BLaER1 (cell line): Measurements from ENCODE around the gene PIGS.
A peak's percentile ranks its signal among the peaks of the same experiment; 100 is the strongest.

Source experiments
- H3K27ac ChIP-seq: shearing (Covaris generic); formaldehyde crosslinking; 2 replicates; pipeline ENCODE4 v1.8.1; 2022
- H3K27me3 ChIP-seq: shearing (Covaris generic); formaldehyde crosslinking; 2 replicates; pipeline ENCODE4 v1.8.1; 2022
- H3K36me3 ChIP-seq: shearing (Covaris generic); formaldehyde crosslinking; 2 replicates; pipeline ENCODE4 v1.8.1; 2022
- H3K4me1 ChIP-seq: shearing (Covaris generic); formaldehyde crosslinking; 2 replicates; pipeline ENCODE4 v1.8.1; 2022
- H3K4me2 ChIP-seq: shearing (Covaris generic); formaldehyde crosslinking; 2 replicates; pipeline ENCODE4 v1.8.1; 2022
- H3K4me3 ChIP-seq: shearing (Covaris generic); formaldehyde crosslinking; 2 replicates; pipeline ENCODE4 v1.8.1; 2022
- H3K9ac ChIP-seq: shearing (Covaris generic); formaldehyde crosslinking; 2 replicates; pipeline ENCODE4 v1.8.1; 2022
- H3K9me3 ChIP-seq: shearing (Covaris generic); formaldehyde crosslinking; 2 replicates; pipeline ENCODE4 v1.8.1; 2022
- H4K20me1 ChIP-seq: shearing (Covaris generic); formaldehyde crosslinking; 2 replicates; pipeline ENCODE4 v1.8.1; 2022
- Cebpa-rat ChIP-seq: shearing (Covaris generic); IDR thresholded peaks from 2 replicates; pipeline ENCODE4 v1.8.1; 2022

PIGS gene

DNA sequence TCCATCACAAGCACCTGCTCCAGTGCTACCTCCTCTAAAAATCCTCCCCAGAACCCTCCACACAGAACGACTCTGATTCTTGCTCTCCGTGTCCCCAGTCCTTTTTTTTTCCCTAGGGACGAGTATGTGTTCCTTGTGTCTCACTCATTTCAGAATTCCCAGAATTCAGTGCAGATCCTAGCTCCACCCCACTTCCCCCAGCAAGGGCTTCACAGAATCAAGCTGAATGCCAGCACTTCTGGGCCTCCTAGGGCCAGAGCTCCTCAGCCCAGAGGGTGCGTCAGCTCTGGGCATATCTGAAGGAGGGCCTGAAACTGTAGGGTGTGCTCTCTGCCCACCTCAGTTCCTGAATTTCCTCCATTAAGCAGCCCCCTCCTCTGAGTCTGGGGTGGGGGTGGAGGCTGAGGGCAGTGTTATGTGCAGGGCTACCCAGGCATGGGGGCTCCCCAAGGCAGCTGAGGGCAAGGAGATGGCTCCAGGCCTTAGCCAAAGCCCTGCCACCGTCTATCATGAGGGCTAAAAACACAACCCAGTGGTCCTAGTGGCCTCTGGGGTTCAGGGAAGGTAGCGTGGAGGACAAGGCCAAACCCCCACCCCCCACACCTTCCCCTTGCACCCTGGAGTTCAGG, 25.4 kb downstream of the PIGS start:
- TF ChIP-seq Cebpa-rat: no peak
- peaks cover 9% of the 10 kb centered on the region for H3K36me3 ChIP-seq
- H3K4me1 ChIP-seq: peaks cover 59% of the 10 kb centered on the region

DNA sequence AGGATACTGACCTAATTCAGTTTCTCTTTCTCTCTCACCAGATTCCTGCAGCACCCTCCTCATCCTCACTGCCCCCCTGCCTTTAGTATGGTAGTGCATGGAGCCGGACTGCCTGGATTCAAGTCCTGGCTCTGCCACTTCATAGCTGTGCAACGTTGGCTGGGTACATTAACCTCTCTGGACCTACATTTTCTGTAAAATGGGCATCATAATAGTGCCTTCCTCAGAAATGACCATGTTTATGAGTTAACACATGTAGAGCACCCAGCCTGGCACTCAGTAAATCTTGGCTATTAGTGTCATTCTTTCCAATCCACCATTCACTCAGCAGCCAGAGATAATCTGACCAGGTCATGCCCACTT, 26.2 kb downstream of the PIGS start:
- H3K27ac ChIP-seq: no peak overlapping the region

More for the DNA sequence above, 25.4 kb downstream of the PIGS start:
- Histone ChIP-seq H3K27ac (no peak overlapping the region), H3K9ac (no peak overlapping the region), H4K20me1 (peaks cover 15% of the 10 kb centered on the region), H3K27me3 (no peaks in the 10 kb centered on the region), H3K4me2 (no peak overlapping the region), H3K9me3 (no peaks in the 10 kb centered on the region), H3K4me3 (no peak overlapping the region)

GRCh38 chr17:28544402-28545140, 26.8 kb downstream of the PIGS start:
- Histone ChIP-seq H3K9ac (no peak overlapping the region), H3K36me3 (peaks cover 9% of the 10 kb centered on the region), H3K4me1 (peaks cover 50% of the 10 kb centered on the region), H3K4me2 (peak overlapping the region; percentile 63), H3K27me3 (no peaks in the 10 kb centered on the region), H3K9me3 (no peaks in the 10 kb centered on the region), H3K4me3 (no peak overlapping the region), H4K20me1 (peaks cover 2% of the 10 kb centered on the region; the same call in 1 of the 2 replicates), H3K27ac (no peak overlapping the region)
- TF ChIP-seq Cebpa-rat: no peak

More for the DNA sequence above, 26.2 kb downstream of the PIGS start:
- Histone ChIP-seq H3K36me3 (peaks cover 9% of the 10 kb centered on the region), H3K4me1 (peaks cover 56% of the 10 kb centered on the region), H3K4me3 (no peak overlapping the region), H3K9me3 (no peaks in the 10 kb centered on the region), H3K4me2 (no peak overlapping the region), H4K20me1 (peaks cover 7% of the 10 kb centered on the region; the same call in 1 of the 2 replicates), H3K9ac (no peak overlapping the region), H3K27me3 (no peaks in the 10 kb centered on the region)
- TF ChIP-seq Cebpa-rat: no peak

- no peak for TF ChIP-seq Cebpa-rat
Measured at GRCh38 chr17:28541439-28541838, 29.9 kb downstream of the PIGS start.

DNA sequence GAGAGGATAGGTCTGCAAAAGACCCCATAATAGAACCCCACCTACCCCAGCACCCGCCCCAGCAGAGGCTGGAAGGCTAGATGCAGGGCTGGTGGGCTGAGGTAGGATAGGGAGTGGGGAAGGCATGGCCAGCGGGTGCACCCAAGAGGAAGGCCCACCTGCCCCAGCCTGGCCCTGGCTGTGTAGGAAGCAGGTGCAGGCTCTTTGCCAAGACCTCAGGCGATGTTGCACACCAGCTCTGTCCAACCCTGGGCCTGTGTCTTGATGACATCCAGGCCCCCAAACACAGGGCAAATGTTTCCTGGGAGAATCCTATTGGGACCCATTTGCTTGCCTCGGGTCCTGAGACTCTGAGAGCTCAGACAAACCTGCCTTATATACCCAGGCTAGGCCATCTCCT, 31.1 kb downstream of the PIGS start:
- Histone ChIP-seq H4K20me1 (no peaks in the 10 kb centered on the region), H3K27ac (no peak overlapping the region), H3K4me2 (no peak overlapping the region), H3K9me3 (no peaks in the 10 kb centered on the region), H3K4me3 (no peak overlapping the region), H3K36me3 (no peaks in the 10 kb centered on the region), H3K27me3 (no peaks in the 10 kb centered on the region), H3K4me1 (peaks cover 26% of the 10 kb centered on the region), H3K9ac (no peak overlapping the region)
- TF ChIP-seq Cebpa-rat: no peak

More at GRCh38 chr17:28541439-28541838, 29.9 kb downstream of the PIGS start:
- Histone ChIP-seq H3K9me3 (no peaks in the 10 kb centered on the region), H3K9ac (no peak overlapping the region), H3K4me3 (no peak overlapping the region), H3K36me3 (no peaks in the 10 kb centered on the region; the same call in 1 of the 2 replicates), H3K27ac (no peak overlapping the region), H3K4me1 (peaks cover 26% of the 10 kb centered on the region), H3K4me2 (no peak overlapping the region), H4K20me1 (no peaks in the 10 kb centered on the region), H3K27me3 (no peaks in the 10 kb centered on the region)

GRCh38 chr17:28538296-28538895, 32.9 kb downstream of the PIGS start:
- no peaks in the 10 kb centered on the region for H3K27me3 ChIP-seq
- H4K20me1 ChIP-seq: no peaks in the 10 kb centered on the region
- no peak for TF ChIP-seq Cebpa-rat
- no peaks in the 10 kb centered on the region for H3K9me3 ChIP-seq
- H3K4me1 ChIP-seq: peaks cover 15% of the 10 kb centered on the region
- H3K9ac ChIP-seq: no peak overlapping the region
- no peak overlapping the region for H3K4me2 ChIP-seq
- H3K4me3 ChIP-seq: no peak overlapping the region
- H3K36me3 ChIP-seq: no peaks in the 10 kb centered on the region
- no peak overlapping the region for H3K27ac ChIP-seq

- Histone ChIP-seq H4K20me1 (no peaks in the 10 kb centered on the region), H3K4me2 (no peak overlapping the region), H3K9me3 (no peaks in the 10 kb centered on the region), H3K27ac (no peak overlapping the region), H3K36me3 (no peaks in the 10 kb centered on the region), H3K4me1 (peaks cover 16% of the 10 kb centered on the region), H3K4me3 (no peak overlapping the region), H3K27me3 (no peaks in the 10 kb centered on the region), H3K9ac (no peak overlapping the region)
- no peak for TF ChIP-seq Cebpa-rat
Measured at GRCh38 chr17:28537219-28537610, 34.1 kb downstream of the PIGS start.

- Histone ChIP-seq H3K9me3 (no peaks in the 10 kb centered on the region), H4K20me1 (no peaks in the 10 kb centered on the region), H3K36me3 (no peaks in the 10 kb centered on the region), H3K4me1 (peaks cover 16% of the 10 kb centered on the region), H3K27me3 (no peaks in the 10 kb centered on the region), H3K4me2 (no peak overlapping the region), H3K9ac (no peak overlapping the region), H3K27ac (no peak overlapping the region), H3K4me3 (no peak overlapping the region)
- TF ChIP-seq Cebpa-rat: no peak
Measured at GRCh38 chr17:28536532-28537218, 34.6 kb downstream of the PIGS start.

- H3K4me2 ChIP-seq: no peak overlapping the region
- no peaks in the 10 kb centered on the region for H3K9me3 ChIP-seq
- no peaks in the 10 kb centered on the region for H3K36me3 ChIP-seq
- H3K27ac ChIP-seq: no peak overlapping the region
- H3K27me3 ChIP-seq: no peaks in the 10 kb centered on the region
- no peak overlapping the region for H3K9ac ChIP-seq
- no peak overlapping the region for H3K4me3 ChIP-seq
- TF ChIP-seq Cebpa-rat: no peak
- H4K20me1 ChIP-seq: no peaks in the 10 kb centered on the region
- peaks cover 11% of the 10 kb centered on the region; the same call in 1 of the 2 replicates for H3K4me1 ChIP-seq
Measured at GRCh38 chr17:28534740-28535375, 36.5 kb downstream of the PIGS start.
